GM12892 (cell line): ENCODE data around the gene SCAPER.

Experiments used
- POLR2A ChIP-seq: IDR thresholded peaks from 2 replicates; pipeline ENCODE4 v1.6.1; 2011; ENCODE audit warnings: low read depth, low read length, control low read depth
- POLR2AphosphoS5 ChIP-seq: IDR thresholded peaks from 2 replicates; pipeline ENCODE4 v1.6.1; 2011; ENCODE audit warnings: low read depth, low read length, control low read depth
- TAF1 ChIP-seq: IDR thresholded peaks from 2 replicates; pipeline ENCODE4 v1.6.1; 2011; ENCODE audit warnings: low read depth, mild to moderate bottlenecking, control low read depth, low read length, borderline replicate concordance

- TF ChIP-seq POLR2AphosphoS5 (no peak), POLR2A (no peak), TAF1 (no peak)
Observed at GRCh38 chr15:76894174-76894573, 11.0 kb downstream of the SCAPER start.
